Kidney (tissue), 14 donors: Measurements from ENCODE around the gene PRR14L. TPM values are rescaled to one million over a fixed set of nuclear protein-coding genes. Genes with fewer than 3 reads are reported as not detected.

Experiments used
- DNase-seq, 5 donors: peaks; one replicate each; pipeline ENCODE4 v3.0.0-alpha.2; 2013 to 2020
- FAIRE-seq: peaks from 2 replicates; lab custom pipeline; 2012; peaks lifted over from hg19 to GRCh38; lab: Jason Lieb, UNC
- H3K27ac ChIP-seq, 2 donors: one replicate each; pipeline ENCODE4 v1.7.0; 2013; ENCODE audit warnings: low read depth in 2 of 2, low read length in 2 of 2, inconsistent platforms in 1 of 2
- H3K27me3 ChIP-seq: one replicate; pipeline ENCODE4 v1.7.1; 2013; ENCODE audit warnings: low read length, inconsistent platforms; ENCODE audit not compliant: control insufficient read depth, insufficient read depth
- H3K36me3 ChIP-seq, 3 donors: one replicate each; pipeline versions ENCODE4 v1.7.0 to v1.7.1; 2013; ENCODE audit warnings: low read length in 3 of 3, control low read depth in 1 of 3, inconsistent platforms in 1 of 3; ENCODE audit not compliant: insufficient read depth in 3 of 3, control insufficient read depth in 2 of 3
- H3K4me1 ChIP-seq, 3 donors: one replicate each; pipeline versions ENCODE4 v1.7.0 to v1.7.1; 2013; ENCODE audit warnings: low read length in 3 of 3, inconsistent platforms in 1 of 3, low read depth in 1 of 3; ENCODE audit not compliant: control insufficient read depth in 2 of 3, insufficient read depth in 2 of 3
- H3K4me3 ChIP-seq, 3 donors: one replicate each; pipeline versions ENCODE4 v1.7.0 to v1.8.1; 2013; ENCODE audit warnings: low read length in 3 of 3, control low read depth in 1 of 3, inconsistent platforms in 1 of 3
- H3K9ac ChIP-seq, 3 donors: one replicate each; pipeline versions ENCODE4 v1.7.0 to v1.7.1; 2013; ENCODE audit warnings: low read length in 3 of 3, control low read depth in 1 of 3, inconsistent platforms in 1 of 3
- H3K9me3 ChIP-seq, 3 donors: one replicate each; pipeline versions ENCODE4 v1.7.0 to v1.7.1; 2013; ENCODE audit warnings: low read length in 3 of 3, control low read depth in 1 of 3, inconsistent platforms in 1 of 3; ENCODE audit not compliant: control insufficient read depth in 2 of 3, insufficient read depth in 1 of 3
- CTCF ChIP-seq: IDR thresholded peaks from 3 replicates; pipeline ENCODE4 v1.5.1; 2012; ENCODE audit warnings: mild to moderate bottlenecking, moderate library complexity, borderline replicate concordance; ENCODE audit not compliant: insufficient read depth; ENCODE audit errors: extremely low read depth
- intact Hi-C: fragments of 100-400 bp; cut with DNase I; formaldehyde crosslinking; loops from one replicate; pipeline ENCODE4 v1.11.1; 2022
- polyA plus RNA-seq: library from polyadenylated mRNA; stranded (reverse); fragments of 350-450 nt; fragmentation: Illumina TruSeq; extraction: RNeasy Lipid Tissue Mini Kit (QIAGEN cat#74804); gene quantifications from one replicate; pipeline ENCODE4 v1.2.3, GENCODE V29; 2014; ENCODE audit warnings: low read depth, low replicate concordance; ENCODE audit not compliant: insufficient read depth
- total RNA-seq: library from RNA; stranded (reverse); fragmentation: NEBNext Ultra II Directional; extraction: Animal tissue kit (Norgen Biotek cat#: 25700); gene quantifications from one replicate; pipeline ENCODE4 v1.2.1, GENCODE V29; 2021
- donor health status: control.
- donor health status: control.
- donor health status: control.
- donor health status: control.
- donor health status: control.
- donor health status: DM: yes; HTN: yes; CAD: no.
- donor health status: Normal renal cell carcinoma (clear cell type).

PRR14L gene
- total and polyA plus RNA-seq, 2 donors from 2014 or later = 5.1 to 45.3 TPM

DNA sequence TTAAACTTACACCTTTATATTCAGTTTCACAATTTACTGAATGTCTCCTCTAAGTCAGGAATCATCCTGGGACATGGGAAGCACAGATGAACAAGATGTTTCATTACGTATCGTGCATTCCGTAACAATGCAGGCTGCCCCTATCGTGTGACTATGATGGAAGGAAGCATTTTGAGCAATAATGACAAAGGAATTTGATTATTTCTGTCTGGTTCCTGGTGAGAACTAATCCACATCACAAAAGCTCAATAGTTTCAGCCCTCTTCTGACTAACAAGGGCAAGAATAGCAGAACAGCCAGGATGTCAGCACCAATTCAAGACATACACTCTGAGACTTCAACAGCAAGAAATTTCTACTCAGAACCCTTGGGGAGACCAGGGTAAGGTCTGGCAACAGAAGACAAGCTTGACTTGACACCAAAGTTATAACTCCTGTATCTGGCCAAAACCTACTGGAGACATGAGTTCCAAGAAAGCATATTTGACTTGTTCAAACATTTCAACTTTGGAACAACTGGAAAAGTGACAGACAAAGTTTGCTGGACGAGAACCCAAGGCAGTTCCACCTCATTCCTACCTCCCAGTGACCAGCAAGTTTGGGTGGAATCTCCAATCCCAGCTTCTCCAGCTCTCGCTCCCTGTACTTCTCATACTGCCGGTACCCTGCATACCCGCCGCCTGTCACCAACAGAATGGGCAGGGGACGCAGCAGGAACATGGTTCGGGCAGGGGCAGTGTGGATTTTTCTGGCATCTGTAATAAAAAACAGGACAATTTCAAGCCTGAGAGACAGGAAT is 102.2 kb downstream of the PRR14L start:
- intact Hi-C loops = no loop called here
- Histone ChIP-seq H3K27ac (no peak overlapping the region), H3K9me3 (no peaks in the 10 kb centered on the region), H3K4me3 (no peak overlapping the region), H3K9ac (no peak overlapping the region), H3K4me1 (peaks cover 0 to 3% (median 2%) of the 10 kb centered on the region in 3 donors), H3K27me3 (no peaks in the 10 kb centered on the region), H3K36me3 (peaks cover 0 to 19% (median 7%) of the 10 kb centered on the region in 3 donors)
- FAIRE-seq (no peak), DNase-seq (peak in 1 of 5 donors; percentile 57)
- TF ChIP-seq CTCF = no peak

GRCh38 chr22:31647066-31647465 is 102.9 kb downstream of the PRR14L start:
- Histone ChIP-seq H3K27ac (peak overlapping the region; percentile 76 to 81), H3K9me3 (no peaks in the 10 kb centered on the region), H3K36me3 (peaks cover 0 to 19% (median 7%) of the 10 kb centered on the region in 3 donors), H3K4me3 (no peak overlapping the region), H3K4me1 (peaks cover 0 to 3% (median 2%) of the 10 kb centered on the region in 3 donors), H3K9ac (no peak overlapping the region), H3K27me3 (no peaks in the 10 kb centered on the region)
- no peak for DNase-seq
- TF ChIP-seq CTCF = no peak
- FAIRE-seq = no peak
- intact Hi-C loops = no loop called here

- H3K4me1 ChIP-seq = peaks cover 0 to 3% (median 3%) of the 10 kb centered on the region in 3 donors
- no peaks in the 10 kb centered on the region for H3K27me3 ChIP-seq
- DNase-seq (peak in 1 of 5 donors; percentile 58), FAIRE-seq (no peak)
- intact Hi-C loops = no loop called here
- H3K27ac ChIP-seq = peak overlapping the region; percentile 76 to 81
- H3K9ac ChIP-seq = no peak overlapping the region
- no peak for TF ChIP-seq CTCF
- no peaks in the 10 kb centered on the region for H3K9me3 ChIP-seq
- H3K36me3 ChIP-seq = peaks cover 0 to 19% (median 7%) of the 10 kb centered on the region in 3 donors
- no peak overlapping the region for H3K4me3 ChIP-seq
Measured at GRCh38 chr22:31646186-31647019, 103.5 kb downstream of the PRR14L start.
